ENCODE results near the gene MKRN2.
"Not testable (repeated sequence)": the region's sequence is repeated elsewhere in the genome, so short reads cannot be mapped to it uniquely, and the experiment has no call there.

MKRN2 gene

GRCh38 chr3:12556690-12557472, at the start of gene MKRN2:
Gene MKRN2, plus strand, starts transcription at chr3:12557087. Its CDS starts 64 bp downstream, at chr3:12557151.
- DNase-seq = peak; percentile 84

GRCh38 chr3:12507591-12508281, 49.2 kb upstream of the MKRN2 start:
- DNase-seq = no peak

GRCh38 chr3:12508291-12508700, 48.6 kb upstream of the MKRN2 start:
- DNase-seq = no peak

GRCh38 chr3:12509466-12509865, 47.4 kb upstream of the MKRN2 start:
- DNase-seq = no peak

- no peak for DNase-seq
Observed at GRCh38 chr3:12512534-12513118, 44.3 kb upstream of the MKRN2 start.

GRCh38 chr3:12513694-12514446, 43.0 kb upstream of the MKRN2 start:
- DNase-seq = no peak

GRCh38 chr3:12515631-12516030, 41.3 kb upstream of the MKRN2 start:
- no peak for DNase-seq

- DNase-seq = no peak
Observed at GRCh38 chr3:12516873-12517272, 40.0 kb upstream of the MKRN2 start.

- no peak for DNase-seq
Observed at GRCh38 chr3:12518261-12519028, 38.4 kb upstream of the MKRN2 start.

- DNase-seq = no peak
Observed at GRCh38 chr3:12521010-12521409, 35.9 kb upstream of the MKRN2 start.

- DNase-seq = no peak
Observed at GRCh38 chr3:12522721-12523120, 34.2 kb upstream of the MKRN2 start.

- DNase-seq = no peak
Observed at GRCh38 chr3:12527757-12528143, 29.1 kb upstream of the MKRN2 start.

GRCh38 chr3:12532182-12532581, 24.7 kb upstream of the MKRN2 start:
- no peak for DNase-seq

- no peak for DNase-seq
Observed at GRCh38 chr3:12536423-12536822, 20.5 kb upstream of the MKRN2 start.

- DNase-seq = peak; percentile 4
Observed at GRCh38 chr3:12541625-12542024, 15.3 kb upstream of the MKRN2 start.

- not testable (repeated sequence) for DNase-seq
Observed at GRCh38 chr3:12543497-12543896, 13.4 kb upstream of the MKRN2 start.

- no peak for DNase-seq
Observed at GRCh38 chr3:12544652-12545472, 12.0 kb upstream of the MKRN2 start.

- DNase-seq = no peak
Observed at GRCh38 chr3:12545473-12545791, 11.5 kb upstream of the MKRN2 start, which contains the start of gene MKRN2OS. Gene MKRN2OS, minus strand, starts transcription at chr3:12545499. Its CDS starts 35 bp downstream, at chr3:12545464.

- no peak for DNase-seq
Observed at GRCh38 chr3:12549971-12550760, 6.7 kb upstream of the MKRN2 start.

GRCh38 chr3:12553921-12554391, 2.9 kb upstream of the MKRN2 start:
- peak; percentile 7 for DNase-seq

- DNase-seq = no peak
Observed at GRCh38 chr3:12556314-12556689, 585 bp upstream of the MKRN2 start.
